RWPE1 (cell line): Measurements from ENCODE around the gene CPAMD8.

Experiments used
- CTCF ChIA-PET: fragments of 350-600 bp; sonication (Branson Sonifier 250); formaldehyde crosslinking; extraction: SDS; loops from one replicate; lab custom pipeline; 2021; lab: Yijun Ruan, JAX
- POLR2A ChIA-PET: fragments of 400-600 bp; formaldehyde crosslinking; extraction: SDS; loops from one replicate; lab custom pipeline; 2020; ENCODE audit warnings: antibody characterized with exemption; ENCODE audit not compliant: low non-redundant PET; lab: Yijun Ruan, JAX
- DNase-seq: peaks from one replicate; pipeline ENCODE4 v3.0.0; 2012; ENCODE audit warnings: low spot score
- H3K27ac ChIP-seq: fragments of 450-650 bp; 2 replicates; pipeline ENCODE4 v1.5.1; 2017
- CTCF ChIP-seq: fragments of 450-650 bp; conservative IDR thresholded peaks from 2 replicates; pipeline ENCODE4 v1.5.1; 2017; ENCODE audit warnings: low read depth, mild to moderate bottlenecking

The CPAMD8 gene

GRCh38 chr19:17026706-17027534 is at the start of gene CPAMD8:
Gene CPAMD8 (minus strand): TSS chr19:17026810. CDS start chr19:17026642, 168 bp downstream.
- TF ChIP-seq CTCF = no peak
- no peak within 1 kb of the TSS for H3K27ac ChIP-seq
- CTCF ChIA-PET = no interaction called here
- DNase-seq = no peak
- POLR2A ChIA-PET = no interaction called here

GRCh38 chr19:17075864-17076542 is 49.4 kb upstream of the CPAMD8 start:
- DNase-seq = peak; percentile 39
- peak overlapping the region; percentile 95 for H3K27ac ChIP-seq
- POLR2A ChIA-PET = interaction anchor here (0.5 kb wide), 1 partner anchor 109 kb away, joined by 3 read pairs; no protein-coding TSS in a partner anchor
- TF ChIP-seq CTCF = no peak
- CTCF ChIA-PET = interaction anchor here (0.6 kb wide), 1 partner anchor 418 kb away, joined by 3 read pairs; no protein-coding TSS in a partner anchor

GRCh38 chr19:17075035-17075863 is 48.6 kb upstream of the CPAMD8 start, which contains the start of the genes HAUS8 and MYO9B:
Gene HAUS8 (minus strand): TSS chr19:17075452. CDS start chr19:17075422, 30 bp downstream.
Gene MYO9B (plus strand): TSS chr19:17075777. CDS start chr19:17101718, 25,941 bp downstream.
- peak; percentile 99 for DNase-seq
- no peak for TF ChIP-seq CTCF
- ChIA-PET CTCF (no interaction called here), POLR2A (no interaction called here)
- H3K27ac ChIP-seq = peak within 1 kb of the TSS; percentile 95

GRCh38 chr19:17074634-17075034 is 48.0 kb upstream of the CPAMD8 start:
- TF ChIP-seq CTCF = no peak
- H3K27ac ChIP-seq = peak overlapping the region; percentile 95
- ChIA-PET CTCF (interaction anchor here (0.5 kb wide), 1 partner anchor 82 kb away, joined by 3 read pairs; no protein-coding TSS in a partner anchor), POLR2A (no interaction called here)
- DNase-seq = no peak

- ChIA-PET POLR2A (no interaction called here), CTCF (interaction anchor here (0.5 to 0.7 kb wide), 3 partner anchors 26 to 194 kb away, joined by 3 to 4 read pairs (median 3); no protein-coding TSS in a partner anchor)
Observed at GRCh38 chr19:17073869-17074633, 47.4 kb upstream of the CPAMD8 start.

More at GRCh38 chr19:17073869-17074633, 47.4 kb upstream of the CPAMD8 start:
- DNase-seq = no peak
- peak overlapping the region; percentile 95 for H3K27ac ChIP-seq
- TF ChIP-seq CTCF = no peak
